SK-N-MC (cell line): ENCODE data around the gene UNC119B.

Experiments
- DNase-seq: peaks from one replicate; pipeline ENCODE4 v3.0.0-alpha.2; 2011; ENCODE audit warnings: low read depth, low spot score
- H3K27ac ChIP-seq: fragments of 200-600 bp; sonication (generic); 2 replicates; pipeline ENCODE4 v1.5.1; 2016; ENCODE audit warnings: mixed run types
- H3K36me3 ChIP-seq: fragments of 200-600 bp; sonication (generic); 2 replicates; pipeline ENCODE4 v1.6.1; 2017; ENCODE audit warnings: antibody characterized with exemption, low read length, mixed read lengths; ENCODE audit not compliant: insufficient read depth
- H3K4me3 ChIP-seq: fragments of 200-600 bp; sonication (generic); 2 replicates; pipeline ENCODE4 v1.5.1; 2016
- H3K9ac ChIP-seq: fragments of 200-600 bp; sonication (generic); 2 replicates; pipeline ENCODE4 v1.8.0; 2017; ENCODE audit warnings: mixed run types, mixed read lengths; ENCODE audit not compliant: insufficient read length
- H3K9me3 ChIP-seq: fragments of 200-600 bp; sonication (generic); 2 replicates; pipeline ENCODE4 v1.6.1; 2017; ENCODE audit warnings: low read depth, mild to moderate bottlenecking, antibody characterized with exemption, low read length, moderate library complexity, mixed read lengths
- EZH2 ChIP-seq: fragments of 200-600 bp; sonication (generic); IDR thresholded peaks from one replicate; pipeline ENCODE4 v1.6.1; 2017; ENCODE audit warnings: antibody characterized with exemption
- FOXP2 ChIP-seq: optimal IDR thresholded peaks from 2 replicates; pipeline ENCODE3; 2011; ENCODE audit warnings: mild to moderate bottlenecking, moderate library complexity; ENCODE audit not compliant: insufficient read depth; ENCODE audit errors: extremely low read length, control extremely low read depth
- POLR2AphosphoS5 ChIP-seq: IDR thresholded peaks from 2 replicates; pipeline ENCODE4 v1.6.1; 2012; ENCODE audit warnings: mild to moderate bottlenecking, low read depth, low read length, borderline replicate concordance

The UNC119B gene

GRCh38 chr12:120711411-120711810, 1.2 kb downstream of the UNC119B start:
- H3K36me3 ChIP-seq: peaks cover 32% of the 10 kb centered on the region
- peak overlapping the region; percentile 91 for H3K9ac ChIP-seq
- H3K27ac ChIP-seq: no peak overlapping the region
- no peaks in the 10 kb centered on the region for H3K9me3 ChIP-seq
- peak overlapping the region; percentile 91 for H3K4me3 ChIP-seq
- no peak for TF ChIP-seq FOXP2
- no peak for TF ChIP-seq EZH2
- no peak for TF ChIP-seq POLR2AphosphoS5
- no peak for DNase-seq

GRCh38 chr12:120712610-120713009, 2.4 kb downstream of the UNC119B start:
- peak overlapping the region; percentile 91 for H3K9ac ChIP-seq
- H3K36me3 ChIP-seq: peaks cover 41% of the 10 kb centered on the region
- H3K27ac ChIP-seq: peak overlapping the region; percentile 16; the same call in 1 of the 2 replicates
- peak overlapping the region; percentile 91 for H3K4me3 ChIP-seq
- no peak for DNase-seq
- no peak for TF ChIP-seq POLR2AphosphoS5
- TF ChIP-seq EZH2: no peak
- no peak for TF ChIP-seq FOXP2
- no peaks in the 10 kb centered on the region for H3K9me3 ChIP-seq

- no peak overlapping the region for H3K9ac ChIP-seq
- peaks cover 51% of the 10 kb centered on the region for H3K36me3 ChIP-seq
- peak; percentile 39 for DNase-seq
- TF ChIP-seq EZH2: no peak
- no peak for TF ChIP-seq FOXP2
- TF ChIP-seq POLR2AphosphoS5: no peak
- H3K27ac ChIP-seq: no peak overlapping the region
- no peaks in the 10 kb centered on the region for H3K9me3 ChIP-seq
- H3K4me3 ChIP-seq: no peak overlapping the region
Observed at GRCh38 chr12:120713861-120714482, 3.7 kb downstream of the UNC119B start.

GRCh38 chr12:120718055-120718454, 7.8 kb downstream of the UNC119B start:
- DNase-seq: no peak
- Histone ChIP-seq H3K36me3 (peaks cover 89% of the 10 kb centered on the region), H3K4me3 (no peak overlapping the region), H3K9me3 (no peaks in the 10 kb centered on the region), H3K9ac (no peak overlapping the region), H3K27ac (no peak overlapping the region)
- TF ChIP-seq FOXP2 (no peak), EZH2 (no peak), POLR2AphosphoS5 (no peak)

GRCh38 chr12:120719072-120719471, 8.8 kb downstream of the UNC119B start:
- TF ChIP-seq POLR2AphosphoS5 (no peak), FOXP2 (no peak), EZH2 (no peak)
- no peak overlapping the region for H3K27ac ChIP-seq
- H3K9ac ChIP-seq: no peak overlapping the region
- no peak overlapping the region for H3K4me3 ChIP-seq
- no peak for DNase-seq
- H3K9me3 ChIP-seq: no peaks in the 10 kb centered on the region
- H3K36me3 ChIP-seq: peaks cover 86% of the 10 kb centered on the region

- no peak overlapping the region for H3K9ac ChIP-seq
- DNase-seq: no peak
- H3K9me3 ChIP-seq: no peaks in the 10 kb centered on the region
- peaks cover 83% of the 10 kb centered on the region for H3K36me3 ChIP-seq
- TF ChIP-seq POLR2AphosphoS5 (no peak), EZH2 (no peak), FOXP2 (no peak)
- H3K27ac ChIP-seq: no peak overlapping the region
- H3K4me3 ChIP-seq: no peak overlapping the region
Observed at GRCh38 chr12:120719496-120720233, 9.4 kb downstream of the UNC119B start.

- Histone ChIP-seq H3K9ac (no peak overlapping the region), H3K9me3 (no peaks in the 10 kb centered on the region), H3K36me3 (peaks cover 76% of the 10 kb centered on the region), H3K27ac (no peak overlapping the region), H3K4me3 (no peak overlapping the region)
- TF ChIP-seq EZH2: no peak
- TF ChIP-seq POLR2AphosphoS5: no peak
- TF ChIP-seq FOXP2: no peak
- no peak for DNase-seq
Observed at GRCh38 chr12:120720234-120720986, 10.2 kb downstream of the UNC119B start.
